ENCODE results near the gene GRID2.

DNA sequence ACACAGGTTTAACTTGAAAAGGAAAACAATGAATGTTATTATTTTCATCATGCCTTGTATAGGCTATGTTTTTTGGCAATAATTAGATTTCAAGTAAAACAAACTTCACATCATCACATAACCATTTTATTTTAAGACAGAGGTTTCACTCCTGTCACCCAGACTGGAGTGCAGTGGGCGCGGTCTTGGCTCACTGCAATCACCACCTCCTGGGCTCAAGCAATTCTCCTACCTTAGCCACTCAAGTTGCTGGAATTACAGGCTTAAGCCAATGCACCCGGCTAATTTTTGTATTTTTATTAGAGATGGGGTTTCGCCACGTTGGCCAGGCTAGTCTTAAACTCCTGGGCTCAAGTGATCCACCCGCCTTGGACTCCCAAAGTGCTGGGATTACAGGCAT lies 866.2 kb downstream of the GRID2 start:
- TF ChIP-seq, protein P1, sequence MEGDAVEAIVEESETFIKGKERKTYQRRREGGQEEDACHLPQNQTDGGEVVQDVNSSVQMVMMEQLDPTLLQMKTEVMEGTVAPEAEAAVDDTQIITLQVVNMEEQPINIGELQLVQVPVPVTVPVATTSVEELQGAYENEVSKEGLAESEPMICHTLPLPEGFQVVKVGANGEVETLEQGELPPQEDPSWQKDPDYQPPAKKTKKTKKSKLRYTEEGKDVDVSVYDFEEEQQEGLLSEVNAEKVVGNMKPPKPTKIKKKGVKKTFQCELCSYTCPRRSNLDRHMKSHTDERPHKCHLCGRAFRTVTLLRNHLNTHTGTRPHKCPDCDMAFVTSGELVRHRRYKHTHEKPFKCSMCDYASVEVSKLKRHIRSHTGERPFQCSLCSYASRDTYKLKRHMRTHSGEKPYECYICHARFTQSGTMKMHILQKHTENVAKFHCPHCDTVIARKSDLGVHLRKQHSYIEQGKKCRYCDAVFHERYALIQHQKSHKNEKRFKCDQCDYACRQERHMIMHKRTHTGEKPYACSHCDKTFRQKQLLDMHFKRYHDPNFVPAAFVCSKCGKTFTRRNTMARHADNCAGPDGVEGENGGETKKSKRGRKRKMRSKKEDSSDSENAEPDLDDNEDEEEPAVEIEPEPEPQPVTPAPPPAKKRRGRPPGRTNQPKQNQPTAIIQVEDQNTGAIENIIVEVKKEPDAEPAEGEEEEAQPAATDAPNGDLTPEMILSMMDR (IDR thresholded peaks at IDR 0.05), result no peak
- TF ChIP-seq POLR2A (IDR thresholded peaks at IDR 0.05) (no peak), POLR2AphosphoS5 (IDR thresholded peaks at IDR 0.05) (no peak)

Measured in stomach (tissue), 4 donors.